DND-41 (cell line): ENCODE data around the gene FOXL1.

Experiments used
- EZH2 ChIP-seq: IDR thresholded peaks from 3 replicates; pipeline ENCODE4 v1.6.1; 2012; ENCODE audit warnings: borderline replicate concordance, low read depth, mild to moderate bottlenecking, moderate library complexity, low read length, inconsistent platforms; ENCODE audit not compliant: severe bottlenecking
- TF ChIP-seq, protein P1 (sequence below): IDR thresholded peaks from 2 replicates; pipeline ENCODE4 v1.5.1; 2012; ENCODE audit warnings: borderline replicate concordance, low read length, moderate library complexity, mild to moderate bottlenecking; ENCODE audit not compliant: poor library complexity, severe bottlenecking; ENCODE audit errors: extremely low read depth

DNA sequence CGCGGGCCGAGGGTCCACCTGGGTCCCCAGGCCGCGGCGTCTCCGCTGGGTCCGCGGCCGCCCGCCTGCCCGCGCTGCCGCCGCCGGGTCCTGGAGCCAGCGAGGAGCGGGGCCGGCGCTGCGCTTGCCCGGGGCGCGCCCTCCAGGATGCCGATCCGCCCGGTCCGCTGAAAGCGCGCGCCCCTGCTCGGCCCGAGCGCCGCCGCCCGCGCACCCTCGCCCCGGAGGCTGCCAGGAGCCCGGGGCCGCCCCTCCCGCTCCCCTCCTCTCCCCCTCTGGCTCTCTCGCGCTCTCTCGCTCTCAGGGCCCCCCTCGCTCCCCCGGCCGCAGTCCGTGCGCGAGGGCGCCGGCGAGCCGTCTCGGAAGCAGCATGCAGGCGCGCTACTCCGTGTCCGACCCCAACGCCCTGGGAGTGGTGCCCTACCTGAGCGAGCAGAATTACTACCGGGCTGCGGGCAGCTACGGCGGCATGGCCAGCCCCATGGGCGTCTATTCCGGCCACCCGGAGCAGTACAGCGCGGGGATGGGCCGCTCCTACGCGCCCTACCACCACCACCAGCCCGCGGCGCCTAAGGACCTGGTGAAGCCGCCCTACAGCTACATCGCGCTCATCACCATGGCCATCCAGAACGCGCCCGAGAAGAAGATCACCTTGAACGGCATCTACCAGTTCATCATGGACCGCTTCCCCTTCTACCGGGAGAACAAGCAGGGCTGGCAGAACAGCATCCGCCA, 11.2 kb upstream of the FOXL1 start:
- TF ChIP-seq, protein P1, sequence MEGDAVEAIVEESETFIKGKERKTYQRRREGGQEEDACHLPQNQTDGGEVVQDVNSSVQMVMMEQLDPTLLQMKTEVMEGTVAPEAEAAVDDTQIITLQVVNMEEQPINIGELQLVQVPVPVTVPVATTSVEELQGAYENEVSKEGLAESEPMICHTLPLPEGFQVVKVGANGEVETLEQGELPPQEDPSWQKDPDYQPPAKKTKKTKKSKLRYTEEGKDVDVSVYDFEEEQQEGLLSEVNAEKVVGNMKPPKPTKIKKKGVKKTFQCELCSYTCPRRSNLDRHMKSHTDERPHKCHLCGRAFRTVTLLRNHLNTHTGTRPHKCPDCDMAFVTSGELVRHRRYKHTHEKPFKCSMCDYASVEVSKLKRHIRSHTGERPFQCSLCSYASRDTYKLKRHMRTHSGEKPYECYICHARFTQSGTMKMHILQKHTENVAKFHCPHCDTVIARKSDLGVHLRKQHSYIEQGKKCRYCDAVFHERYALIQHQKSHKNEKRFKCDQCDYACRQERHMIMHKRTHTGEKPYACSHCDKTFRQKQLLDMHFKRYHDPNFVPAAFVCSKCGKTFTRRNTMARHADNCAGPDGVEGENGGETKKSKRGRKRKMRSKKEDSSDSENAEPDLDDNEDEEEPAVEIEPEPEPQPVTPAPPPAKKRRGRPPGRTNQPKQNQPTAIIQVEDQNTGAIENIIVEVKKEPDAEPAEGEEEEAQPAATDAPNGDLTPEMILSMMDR: no peak
- no peak for TF ChIP-seq EZH2
